RWPE1 (cell line): ENCODE results near the gene EDDM13.

Experiments
- CTCF ChIA-PET: fragments of 350-600 bp; sonication (Branson Sonifier 250); formaldehyde crosslinking; extraction: SDS; loops from one replicate; lab custom pipeline; 2021; lab: Yijun Ruan, JAX
- POLR2A ChIA-PET: fragments of 400-600 bp; formaldehyde crosslinking; extraction: SDS; loops from one replicate; lab custom pipeline; 2020; ENCODE audit warnings: antibody characterized with exemption; ENCODE audit not compliant: low non-redundant PET; lab: Yijun Ruan, JAX
- DNase-seq: peaks from one replicate; pipeline ENCODE4 v3.0.0; 2012; ENCODE audit warnings: low spot score
- H3K27ac ChIP-seq: fragments of 450-650 bp; 2 replicates; pipeline ENCODE4 v1.5.1; 2017
- TF ChIP-seq, protein P1 (sequence below): fragments of 450-650 bp; conservative IDR thresholded peaks from 2 replicates; pipeline ENCODE4 v1.5.1; 2017; ENCODE audit warnings: low read depth, mild to moderate bottlenecking

EDDM13 gene

DNA sequence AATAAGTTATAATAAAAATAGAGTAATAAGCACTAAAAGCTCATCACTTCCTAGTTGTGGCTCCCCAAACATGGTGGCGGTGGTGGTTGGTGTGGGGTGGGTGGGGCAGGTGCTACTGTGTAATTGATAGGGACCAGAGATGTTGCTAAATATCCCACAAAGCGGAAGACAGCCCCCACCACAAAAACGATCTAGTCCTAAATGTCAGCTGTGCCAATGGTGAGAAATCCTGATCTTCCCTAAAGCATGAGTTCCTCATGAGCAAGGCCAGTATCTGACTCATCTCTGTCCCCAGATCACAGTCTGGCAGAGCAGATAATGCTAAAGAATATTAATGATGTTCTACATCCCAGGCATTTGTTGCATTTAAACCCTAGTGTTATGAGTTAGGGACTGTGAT, 1.9 kb upstream of the EDDM13 start:
- no peak for DNase-seq
- ChIA-PET CTCF (interaction anchor here (0.7 kb wide), 1 partner anchor 39 kb away, joined by 4 read pairs; no protein-coding TSS in a partner anchor), POLR2A (no interaction called here)
- TF ChIP-seq, protein P1, sequence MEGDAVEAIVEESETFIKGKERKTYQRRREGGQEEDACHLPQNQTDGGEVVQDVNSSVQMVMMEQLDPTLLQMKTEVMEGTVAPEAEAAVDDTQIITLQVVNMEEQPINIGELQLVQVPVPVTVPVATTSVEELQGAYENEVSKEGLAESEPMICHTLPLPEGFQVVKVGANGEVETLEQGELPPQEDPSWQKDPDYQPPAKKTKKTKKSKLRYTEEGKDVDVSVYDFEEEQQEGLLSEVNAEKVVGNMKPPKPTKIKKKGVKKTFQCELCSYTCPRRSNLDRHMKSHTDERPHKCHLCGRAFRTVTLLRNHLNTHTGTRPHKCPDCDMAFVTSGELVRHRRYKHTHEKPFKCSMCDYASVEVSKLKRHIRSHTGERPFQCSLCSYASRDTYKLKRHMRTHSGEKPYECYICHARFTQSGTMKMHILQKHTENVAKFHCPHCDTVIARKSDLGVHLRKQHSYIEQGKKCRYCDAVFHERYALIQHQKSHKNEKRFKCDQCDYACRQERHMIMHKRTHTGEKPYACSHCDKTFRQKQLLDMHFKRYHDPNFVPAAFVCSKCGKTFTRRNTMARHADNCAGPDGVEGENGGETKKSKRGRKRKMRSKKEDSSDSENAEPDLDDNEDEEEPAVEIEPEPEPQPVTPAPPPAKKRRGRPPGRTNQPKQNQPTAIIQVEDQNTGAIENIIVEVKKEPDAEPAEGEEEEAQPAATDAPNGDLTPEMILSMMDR: no peak
- H3K27ac ChIP-seq: no peak overlapping the region

DNA sequence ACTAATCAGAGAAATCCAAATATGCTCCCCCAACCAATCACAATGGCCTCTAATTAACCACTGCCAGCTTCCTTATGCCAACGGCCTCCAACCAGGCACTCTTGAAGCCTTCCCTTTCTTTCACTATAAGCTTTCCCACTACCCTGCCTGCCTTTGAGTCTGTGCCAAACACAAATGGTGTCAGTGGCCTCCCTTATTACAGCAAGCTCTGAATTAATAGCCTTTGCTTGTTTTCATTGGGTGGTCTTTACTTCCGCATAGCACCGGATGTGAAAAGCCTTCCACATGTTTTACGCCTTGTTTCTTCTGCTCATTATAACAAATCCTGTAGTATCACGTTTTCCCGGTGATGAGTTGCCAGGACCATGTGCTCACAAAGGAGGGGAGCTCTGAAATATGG, 1.4 kb upstream of the EDDM13 start:
- TF ChIP-seq, protein P1: no peak
- no peak overlapping the region for H3K27ac ChIP-seq
- CTCF ChIA-PET: interaction anchor here (1.2 kb wide), 1 partner anchor 39 kb away, joined by 3 read pairs; no protein-coding TSS in a partner anchor
- no peak for DNase-seq
- POLR2A ChIA-PET: no interaction called here

DNA sequence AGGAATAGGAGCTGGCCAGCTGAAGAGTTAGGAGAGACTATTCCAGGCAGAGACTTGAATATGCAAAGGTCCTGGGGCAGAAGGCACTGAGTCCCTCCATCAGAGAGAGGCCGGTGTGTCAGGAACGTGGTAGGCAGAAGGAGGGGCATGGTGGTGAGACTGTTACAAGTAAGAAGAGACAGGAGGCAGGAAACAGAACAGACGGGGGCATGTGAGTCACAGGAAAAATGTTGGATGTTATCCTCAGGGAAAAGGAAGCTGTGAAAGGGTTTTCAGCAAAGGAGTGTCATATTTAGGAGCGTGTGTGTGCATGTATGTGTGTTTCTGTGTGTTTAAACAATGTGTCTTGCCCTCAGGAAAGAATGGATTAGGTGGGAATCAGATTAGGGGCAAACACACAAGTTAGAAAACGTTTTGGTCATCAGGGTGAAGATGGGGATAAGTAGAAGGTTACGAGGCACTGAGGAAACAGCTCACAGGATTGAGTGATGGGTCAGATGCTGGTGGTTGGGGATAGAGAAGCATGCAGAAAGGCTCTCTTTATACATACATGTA, 1.1 kb downstream of the EDDM13 start:
- ChIA-PET POLR2A (no interaction called here), CTCF (interaction anchor here (0.6 kb wide), 1 partner anchor 75 kb away, joined by 3 read pairs; no protein-coding TSS in a partner anchor)
- H3K27ac ChIP-seq: peak overlapping the region; percentile 32; the same call in 1 of the 2 replicates
- TF ChIP-seq, protein P1: no peak
- peak; percentile 36 for DNase-seq

DNA sequence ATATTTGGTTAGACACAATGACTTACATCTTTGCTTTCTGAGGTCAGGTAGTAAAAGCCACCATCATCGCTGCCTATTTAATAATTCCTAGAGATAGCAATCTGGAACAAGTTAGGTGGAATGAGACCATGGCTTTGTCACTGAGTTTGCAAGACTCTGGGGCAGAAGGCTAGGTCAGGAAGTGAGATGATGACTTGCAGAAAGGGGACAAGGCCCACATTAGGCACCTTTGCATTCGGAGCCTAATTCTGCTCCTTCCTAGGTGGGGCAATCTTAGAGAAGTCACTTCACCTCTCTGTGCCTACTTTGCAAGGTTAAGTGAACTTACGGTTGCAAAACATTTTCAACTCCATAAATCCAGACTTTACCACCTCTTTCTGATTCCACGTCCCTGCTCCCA, 10.3 kb downstream of the EDDM13 start:
- DNase-seq: no peak
- POLR2A ChIA-PET: no interaction called here
- CTCF ChIA-PET: interaction anchor here (0.7 kb wide), 2 partner anchors 13 to 35 kb away, joined by 3 read pairs; no protein-coding TSS in a partner anchor
- H3K27ac ChIP-seq: no peak overlapping the region
- TF ChIP-seq, protein P1: no peak

DNA sequence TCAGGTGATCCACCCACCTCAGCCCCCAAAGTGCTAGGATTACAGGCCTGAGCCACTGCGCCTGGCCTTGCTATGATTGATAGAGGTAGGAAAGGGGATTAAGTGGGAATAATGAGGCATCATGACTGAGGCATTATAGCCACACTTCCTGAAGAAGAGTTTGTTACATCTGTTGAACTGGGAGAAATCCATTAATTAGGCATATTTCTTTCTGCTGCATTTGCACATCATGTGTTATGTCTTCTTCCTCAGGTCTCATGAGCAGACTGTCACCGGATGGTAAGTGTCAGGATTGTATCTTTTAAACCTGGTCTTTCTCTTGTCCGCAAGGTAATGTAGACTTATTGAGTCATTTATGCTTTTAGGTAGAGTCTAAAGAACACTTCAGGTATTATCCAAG, 12.2 kb downstream of the EDDM13 start:
- ChIA-PET CTCF (no interaction called here), POLR2A (no interaction called here)
- H3K27ac ChIP-seq: no peak overlapping the region
- DNase-seq: no peak
- TF ChIP-seq, protein P1: no peak

DNA sequence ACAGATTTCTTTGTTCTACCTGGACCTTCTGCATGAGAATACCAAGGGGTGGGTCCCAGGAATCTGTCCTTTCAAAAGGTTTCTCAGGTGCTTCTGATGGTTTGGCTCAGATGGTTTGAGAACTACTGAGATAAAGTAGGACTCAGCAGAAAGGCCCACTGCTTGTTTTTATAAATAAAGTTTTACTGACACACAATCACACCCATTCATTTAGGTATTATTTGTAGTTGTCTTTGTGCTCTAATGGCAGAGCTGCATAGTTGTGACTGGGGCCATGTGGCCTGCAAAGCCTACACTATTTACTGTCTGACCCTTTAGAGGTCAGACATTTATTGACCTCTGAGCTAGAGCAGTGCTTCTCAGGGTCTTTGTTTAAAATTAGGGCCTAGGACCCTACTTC, 17.6 kb downstream of the EDDM13 start:
- no peak for DNase-seq
- H3K27ac ChIP-seq: no peak overlapping the region
- ChIA-PET POLR2A (no interaction called here), CTCF (interaction anchor here (0.7 kb wide), 1 partner anchor 11 kb away, joined by 3 read pairs; no protein-coding TSS in a partner anchor)
- TF ChIP-seq, protein P1: no peak
